ENCODE measurements around the gene MED25. TPM values are rescaled to one million over a fixed set of nuclear protein-coding genes. Genes with fewer than 3 reads are reported as not detected.

MED25 gene
- polyA plus RNA-seq, 1 of the 3 experiments (the other 2 are of a cell fraction) = 30.2 TPM

DNA sequence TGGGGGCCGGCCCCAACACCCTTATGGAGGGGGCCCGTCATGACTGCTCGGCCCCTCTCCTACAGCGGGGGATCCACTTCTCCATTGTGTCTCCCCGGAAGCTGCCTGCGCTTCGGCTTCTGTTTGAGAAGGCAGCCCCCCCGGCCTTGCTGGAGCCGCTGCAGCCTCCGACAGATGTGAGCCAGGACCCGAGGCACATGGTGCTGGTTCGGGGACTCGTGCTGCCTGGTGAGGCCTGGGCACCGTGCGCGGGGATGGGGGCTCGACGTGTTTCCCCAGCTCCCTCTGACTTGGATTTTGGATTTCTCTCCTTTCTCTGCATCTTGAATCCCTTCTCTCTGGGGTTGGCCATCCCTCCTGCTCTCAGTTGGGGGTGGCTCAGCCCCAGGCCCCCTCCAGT is 11.6 kb downstream of the MED25 start:
- Histone ChIP-seq H3K9me2 (no peaks in the 10 kb centered on the region), H3K36me3 (replicated peaks in 1 of 2; ENCODE audit: control insufficient read depth in 1 of 2, insufficient read depth in 2 of 2, low read length in 1 of 2) (peaks cover 0 to 35% of the 10 kb centered on the region in 2 experiments)
- WGBS (ENCODE audit: low lambda C conversion rate) = 96% methylated on average over 7 of the region's 18 CpGs

More for the DNA sequence above, 11.6 kb downstream of the MED25 start:
- Histone ChIP-seq H3K79me2 (ENCODE audit: insufficient read depth) (peaks cover 24% of the 10 kb centered on the region; the same call in 1 of the 2 replicates), H3K9me3 (no peaks in the 10 kb centered on the region), H3K27ac (ENCODE audit: low read depth in 2 of 2, low read length in 1 of 2) (no peak overlapping the region), H3K9ac (no peak overlapping the region), H3K4me2 (no peak overlapping the region), H3K4me1 (ENCODE audit: control insufficient read depth in 1 of 2, insufficient read depth in 2 of 2, low read depth in 1 of 2, low read length in 1 of 2) (no peaks in the 10 kb centered on the region), H2AFZ (ENCODE audit: low read depth) (no peak overlapping the region), H3K4me3 (ENCODE audit: low read depth in 2 of 2, low read length in 1 of 2) (no peak overlapping the region), H3K27me3 (ENCODE audit: insufficient read depth) (no peaks in the 10 kb centered on the region), H3F3A (replicated peaks; ENCODE audit: insufficient read depth) (no peaks in the 10 kb centered on the region), H4K20me1 (ENCODE audit: insufficient read depth) (0 out of 2 replicates have a peak, but pooled peaks cover 8% of the 10 kb centered on the region)
- DNase-seq = no peak
- CTCF ChIA-PET = interaction anchor here (1.0 kb wide), 1 partner anchor 12 kb away, joined by 4 read pairs; the partner anchor contains the start of gene MED25
- POLR2A ChIA-PET = interaction anchor here (1.1 kb wide), 1 partner anchor 21 kb away, joined by 4 read pairs; no protein-coding TSS in a partner anchor
- TF ChIP-seq RCOR1 (IDR thresholded peaks at IDR 0.05; ENCODE audit: low read length) (no peak), RAD21 (IDR thresholded peaks at IDR 0.05; ENCODE audit: low read length) (no peak), POLR2AphosphoS5 (IDR thresholded peaks at IDR 0.05; ENCODE audit: low read depth, low read length) (no peak), RXRA (IDR thresholded peaks at IDR 0.05; ENCODE audit: borderline replicate concordance, low read depth) (no peak), NRF1 (IDR thresholded peaks at IDR 0.05; ENCODE audit: low read depth, low read length) (no peak), ELF1 (IDR thresholded peaks at IDR 0.05) (no peak), MEF2A (IDR thresholded peaks at IDR 0.05; ENCODE audit: borderline replicate concordance, low read depth) (no peak), NFIC (IDR thresholded peaks at IDR 0.05; ENCODE audit: borderline replicate concordance) (no peak), CHD2 (IDR thresholded peaks at IDR 0.05; ENCODE audit: low read length, partially characterized antibody) (no peak), EP300 (IDR thresholded peaks at IDR 0.05; ENCODE audit: borderline replicate concordance in 1 of 2, low read depth in 1 of 2, low read length in 1 of 2) (no peak), TAF1 (IDR thresholded peaks at IDR 0.05; ENCODE audit: borderline replicate concordance, low read depth, low read length) (no peak)
- TF ChIP-seq, protein P1, sequence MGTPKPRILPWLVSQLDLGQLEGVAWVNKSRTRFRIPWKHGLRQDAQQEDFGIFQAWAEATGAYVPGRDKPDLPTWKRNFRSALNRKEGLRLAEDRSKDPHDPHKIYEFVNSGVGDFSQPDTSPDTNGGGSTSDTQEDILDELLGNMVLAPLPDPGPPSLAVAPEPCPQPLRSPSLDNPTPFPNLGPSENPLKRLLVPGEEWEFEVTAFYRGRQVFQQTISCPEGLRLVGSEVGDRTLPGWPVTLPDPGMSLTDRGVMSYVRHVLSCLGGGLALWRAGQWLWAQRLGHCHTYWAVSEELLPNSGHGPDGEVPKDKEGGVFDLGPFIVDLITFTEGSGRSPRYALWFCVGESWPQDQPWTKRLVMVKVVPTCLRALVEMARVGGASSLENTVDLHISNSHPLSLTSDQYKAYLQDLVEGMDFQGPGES (IDR thresholded peaks at IDR 0.05; ENCODE audit: low read depth, low read length) = no peak
- TF ChIP-seq, protein P2, sequence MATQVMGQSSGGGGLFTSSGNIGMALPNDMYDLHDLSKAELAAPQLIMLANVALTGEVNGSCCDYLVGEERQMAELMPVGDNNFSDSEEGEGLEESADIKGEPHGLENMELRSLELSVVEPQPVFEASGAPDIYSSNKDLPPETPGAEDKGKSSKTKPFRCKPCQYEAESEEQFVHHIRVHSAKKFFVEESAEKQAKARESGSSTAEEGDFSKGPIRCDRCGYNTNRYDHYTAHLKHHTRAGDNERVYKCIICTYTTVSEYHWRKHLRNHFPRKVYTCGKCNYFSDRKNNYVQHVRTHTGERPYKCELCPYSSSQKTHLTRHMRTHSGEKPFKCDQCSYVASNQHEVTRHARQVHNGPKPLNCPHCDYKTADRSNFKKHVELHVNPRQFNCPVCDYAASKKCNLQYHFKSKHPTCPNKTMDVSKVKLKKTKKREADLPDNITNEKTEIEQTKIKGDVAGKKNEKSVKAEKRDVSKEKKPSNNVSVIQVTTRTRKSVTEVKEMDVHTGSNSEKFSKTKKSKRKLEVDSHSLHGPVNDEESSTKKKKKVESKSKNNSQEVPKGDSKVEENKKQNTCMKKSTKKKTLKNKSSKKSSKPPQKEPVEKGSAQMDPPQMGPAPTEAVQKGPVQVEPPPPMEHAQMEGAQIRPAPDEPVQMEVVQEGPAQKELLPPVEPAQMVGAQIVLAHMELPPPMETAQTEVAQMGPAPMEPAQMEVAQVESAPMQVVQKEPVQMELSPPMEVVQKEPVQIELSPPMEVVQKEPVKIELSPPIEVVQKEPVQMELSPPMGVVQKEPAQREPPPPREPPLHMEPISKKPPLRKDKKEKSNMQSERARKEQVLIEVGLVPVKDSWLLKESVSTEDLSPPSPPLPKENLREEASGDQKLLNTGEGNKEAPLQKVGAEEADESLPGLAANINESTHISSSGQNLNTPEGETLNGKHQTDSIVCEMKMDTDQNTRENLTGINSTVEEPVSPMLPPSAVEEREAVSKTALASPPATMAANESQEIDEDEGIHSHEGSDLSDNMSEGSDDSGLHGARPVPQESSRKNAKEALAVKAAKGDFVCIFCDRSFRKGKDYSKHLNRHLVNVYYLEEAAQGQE (IDR thresholded peaks at IDR 0.05; ENCODE audit: low read depth, low read length) = no peak
- TF ChIP-seq, protein P3, sequence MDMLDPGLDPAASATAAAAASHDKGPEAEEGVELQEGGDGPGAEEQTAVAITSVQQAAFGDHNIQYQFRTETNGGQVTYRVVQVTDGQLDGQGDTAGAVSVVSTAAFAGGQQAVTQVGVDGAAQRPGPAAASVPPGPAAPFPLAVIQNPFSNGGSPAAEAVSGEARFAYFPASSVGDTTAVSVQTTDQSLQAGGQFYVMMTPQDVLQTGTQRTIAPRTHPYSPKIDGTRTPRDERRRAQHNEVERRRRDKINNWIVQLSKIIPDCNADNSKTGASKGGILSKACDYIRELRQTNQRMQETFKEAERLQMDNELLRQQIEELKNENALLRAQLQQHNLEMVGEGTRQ (IDR thresholded peaks at IDR 0.05; ENCODE audit: borderline replicate concordance, low read depth, low read length) = no peak
- TF ChIP-seq, protein P4, sequence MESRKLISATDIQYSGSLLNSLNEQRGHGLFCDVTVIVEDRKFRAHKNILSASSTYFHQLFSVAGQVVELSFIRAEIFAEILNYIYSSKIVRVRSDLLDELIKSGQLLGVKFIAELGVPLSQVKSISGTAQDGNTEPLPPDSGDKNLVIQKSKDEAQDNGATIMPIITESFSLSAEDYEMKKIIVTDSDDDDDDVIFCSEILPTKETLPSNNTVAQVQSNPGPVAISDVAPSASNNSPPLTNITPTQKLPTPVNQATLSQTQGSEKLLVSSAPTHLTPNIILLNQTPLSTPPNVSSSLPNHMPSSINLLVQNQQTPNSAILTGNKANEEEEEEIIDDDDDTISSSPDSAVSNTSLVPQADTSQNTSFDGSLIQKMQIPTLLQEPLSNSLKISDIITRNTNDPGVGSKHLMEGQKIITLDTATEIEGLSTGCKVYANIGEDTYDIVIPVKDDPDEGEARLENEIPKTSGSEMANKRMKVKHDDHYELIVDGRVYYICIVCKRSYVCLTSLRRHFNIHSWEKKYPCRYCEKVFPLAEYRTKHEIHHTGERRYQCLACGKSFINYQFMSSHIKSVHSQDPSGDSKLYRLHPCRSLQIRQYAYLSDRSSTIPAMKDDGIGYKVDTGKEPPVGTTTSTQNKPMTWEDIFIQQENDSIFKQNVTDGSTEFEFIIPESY (IDR thresholded peaks at IDR 0.05; ENCODE audit: borderline replicate concordance, low read depth) = no peak
- TF ChIP-seq, protein P5, sequence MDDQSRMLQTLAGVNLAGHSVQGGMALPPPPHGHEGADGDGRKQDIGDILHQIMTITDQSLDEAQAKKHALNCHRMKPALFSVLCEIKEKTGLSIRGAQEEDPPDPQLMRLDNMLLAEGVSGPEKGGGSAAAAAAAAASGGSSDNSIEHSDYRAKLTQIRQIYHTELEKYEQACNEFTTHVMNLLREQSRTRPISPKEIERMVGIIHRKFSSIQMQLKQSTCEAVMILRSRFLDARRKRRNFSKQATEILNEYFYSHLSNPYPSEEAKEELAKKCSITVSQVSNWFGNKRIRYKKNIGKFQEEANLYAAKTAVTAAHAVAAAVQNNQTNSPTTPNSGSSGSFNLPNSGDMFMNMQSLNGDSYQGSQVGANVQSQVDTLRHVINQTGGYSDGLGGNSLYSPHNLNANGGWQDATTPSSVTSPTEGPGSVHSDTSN (IDR thresholded peaks at IDR 0.05) = no peak
- TF ChIP-seq, protein P6, sequence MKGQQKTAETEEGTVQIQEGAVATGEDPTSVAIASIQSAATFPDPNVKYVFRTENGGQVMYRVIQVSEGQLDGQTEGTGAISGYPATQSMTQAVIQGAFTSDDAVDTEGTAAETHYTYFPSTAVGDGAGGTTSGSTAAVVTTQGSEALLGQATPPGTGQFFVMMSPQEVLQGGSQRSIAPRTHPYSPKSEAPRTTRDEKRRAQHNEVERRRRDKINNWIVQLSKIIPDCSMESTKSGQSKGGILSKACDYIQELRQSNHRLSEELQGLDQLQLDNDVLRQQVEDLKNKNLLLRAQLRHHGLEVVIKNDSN (IDR thresholded peaks at IDR 0.05; ENCODE audit: borderline replicate concordance, low read depth) = no peak
- TF ChIP-seq, protein P7, sequence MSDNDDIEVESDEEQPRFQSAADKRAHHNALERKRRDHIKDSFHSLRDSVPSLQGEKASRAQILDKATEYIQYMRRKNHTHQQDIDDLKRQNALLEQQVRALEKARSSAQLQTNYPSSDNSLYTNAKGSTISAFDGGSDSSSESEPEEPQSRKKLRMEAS (IDR thresholded peaks at IDR 0.05; ENCODE audit: low read depth) = no peak
